H1 (cell line): ENCODE data around the gene LCP1. TPM values are rescaled to one million over a fixed set of nuclear protein-coding genes. Genes with fewer than 3 reads are reported as not detected.

Source experiments
- NRF1 ChIP-seq: IDR thresholded peaks from 2 replicates; pipeline ENCODE4 v1.6.1; 2011; ENCODE audit warnings: mild to moderate bottlenecking, low read depth, low read length, improper control_type of control experiment
- polyA plus RNA-seq, 7 experiments: library from polyadenylated mRNA; depleted of rRNA in 3 of 7; stranded (reverse) in 5 of 7; unstranded in 2 of 7; fragments of >200 nt in 5 of 7; fragments of 200-250 nt in 2 of 7; gene quantifications; 1 replicate in 5 of 7; 2 replicates in 1 of 7; 4 replicates in 1 of 7; pipeline versions ENCODE4 v1.2.1 to v1.2.3, GENCODE V29; 2011 to 2013; ENCODE audit warnings: missing spikeins in 2 of 7, mixed read lengths in 2 of 7
- total RNA-seq: library from RNA; stranded (reverse); fragmentation: NEBNext Ultra II Directional; extraction: Animal tissue kit (Norgen Biotek cat#: 25700); gene quantifications from 2 replicates; pipeline ENCODE4 v1.2.1, GENCODE V29; 2021
- TF ChIP-seq, protein P1 (sequence below): IDR thresholded peaks from 2 replicates; pipeline ENCODE4 v1.6.1; 2011; ENCODE audit warnings: low read length, improper control_type of control experiment

The LCP1 gene
- total and polyA plus RNA-seq, 2 of the 8 experiments (the other 6 are each of a cell fraction or from before 2014, with no cell fraction given), result 0.65 to 4.3 TPM

- TF ChIP-seq, protein P1, sequence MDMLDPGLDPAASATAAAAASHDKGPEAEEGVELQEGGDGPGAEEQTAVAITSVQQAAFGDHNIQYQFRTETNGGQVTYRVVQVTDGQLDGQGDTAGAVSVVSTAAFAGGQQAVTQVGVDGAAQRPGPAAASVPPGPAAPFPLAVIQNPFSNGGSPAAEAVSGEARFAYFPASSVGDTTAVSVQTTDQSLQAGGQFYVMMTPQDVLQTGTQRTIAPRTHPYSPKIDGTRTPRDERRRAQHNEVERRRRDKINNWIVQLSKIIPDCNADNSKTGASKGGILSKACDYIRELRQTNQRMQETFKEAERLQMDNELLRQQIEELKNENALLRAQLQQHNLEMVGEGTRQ, result no peak
- TF ChIP-seq NRF1, result no peak
Observed at GRCh38 chr13:46124531-46124966, 57.4 kb downstream of the LCP1 start (continued).
